HG02571 (cell line): Measurements from ENCODE around the gene NBEA.

Experiments used
- ATAC-seq: cut with Tn5 transposase; IDR thresholded peaks from one replicate; pipeline ENCODE4 v1.9.1; 2021; ENCODE audit warnings: mild to moderate bottlenecking, moderate library complexity; ENCODE audit not compliant: unreplicated experiment

The NBEA gene

DNA sequence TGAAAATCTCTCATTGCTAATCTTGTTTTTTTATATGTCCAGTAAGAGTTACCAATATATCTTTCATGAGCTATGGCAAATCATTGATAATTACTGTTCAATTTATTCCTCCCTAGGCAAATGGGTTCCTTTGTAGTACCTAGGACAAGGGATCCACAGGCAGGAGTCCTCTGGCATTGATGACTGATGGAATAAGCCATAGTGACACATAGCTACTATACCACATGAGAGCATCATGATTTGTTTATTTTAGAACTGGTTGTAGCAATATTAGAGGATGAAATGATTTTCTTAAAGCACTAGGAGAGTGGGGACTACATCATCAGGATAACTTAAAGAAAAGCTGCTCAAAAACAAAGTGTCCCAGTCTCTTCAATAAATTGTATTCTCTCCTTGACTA lies 556.2 kb downstream of the NBEA start:
- ATAC-seq: no peak

DNA sequence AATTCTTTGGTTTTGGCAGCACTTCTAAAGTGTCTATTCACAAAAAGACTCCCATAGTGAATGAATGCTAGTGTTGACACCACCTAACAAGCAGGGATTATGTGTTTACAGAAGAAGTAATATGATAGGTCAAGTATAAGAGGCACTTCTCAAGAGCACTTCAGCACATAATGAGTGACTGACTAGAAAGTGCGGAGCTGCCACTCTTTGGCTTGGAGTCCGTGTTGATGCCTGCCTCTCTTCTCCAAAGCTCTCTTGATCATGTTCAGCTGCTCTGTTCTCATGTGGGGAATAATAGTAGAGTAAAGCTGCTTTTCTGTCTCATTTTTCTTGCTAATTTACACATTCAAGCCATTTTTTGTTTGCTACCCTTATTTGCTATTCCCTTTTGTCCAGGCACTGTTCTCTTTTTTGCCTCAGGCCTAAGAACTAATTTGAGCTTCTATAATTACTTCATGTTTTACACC lies 557.2 kb downstream of the NBEA start:
- ATAC-seq: no peak

DNA sequence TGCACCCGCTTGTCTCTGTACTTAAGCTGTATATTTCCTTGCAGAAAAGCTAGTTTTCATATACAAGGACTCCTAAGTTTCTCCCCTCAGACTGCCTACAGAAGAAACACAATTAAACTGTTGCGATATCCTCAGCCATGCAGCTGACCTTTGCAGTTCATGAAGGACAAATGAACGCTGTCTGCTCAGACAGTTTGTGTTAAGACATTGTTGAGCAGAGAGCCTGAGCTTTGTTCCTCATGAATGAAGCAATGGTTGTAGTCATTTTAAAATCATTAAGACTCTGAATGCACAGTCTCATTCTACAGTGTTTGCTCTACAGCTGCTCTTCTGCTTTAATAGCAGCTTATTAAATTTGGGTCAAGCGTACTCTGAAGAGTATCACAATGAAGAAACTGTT lies 557.6 kb downstream of the NBEA start:
- no peak for ATAC-seq

DNA sequence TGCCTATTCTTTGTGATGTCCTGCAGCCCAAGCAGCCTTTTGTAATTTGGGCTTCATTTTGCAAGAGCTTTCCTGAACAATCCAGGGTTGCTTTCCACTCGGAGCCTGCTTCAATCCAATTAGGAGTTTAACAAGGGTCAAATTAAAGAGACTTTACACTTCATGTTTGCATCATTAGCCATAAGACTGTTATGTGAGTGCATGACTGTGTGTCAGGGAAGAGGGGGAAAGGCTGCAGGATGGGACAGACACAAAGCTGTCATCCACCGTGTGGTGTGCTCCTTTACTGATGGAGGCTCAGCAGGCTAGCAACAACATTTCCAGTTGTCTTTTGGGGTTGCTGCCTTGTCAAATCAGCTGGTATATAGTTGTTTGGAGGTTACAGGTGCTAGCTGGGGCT lies 558.1 kb downstream of the NBEA start:
- ATAC-seq: no peak

DNA sequence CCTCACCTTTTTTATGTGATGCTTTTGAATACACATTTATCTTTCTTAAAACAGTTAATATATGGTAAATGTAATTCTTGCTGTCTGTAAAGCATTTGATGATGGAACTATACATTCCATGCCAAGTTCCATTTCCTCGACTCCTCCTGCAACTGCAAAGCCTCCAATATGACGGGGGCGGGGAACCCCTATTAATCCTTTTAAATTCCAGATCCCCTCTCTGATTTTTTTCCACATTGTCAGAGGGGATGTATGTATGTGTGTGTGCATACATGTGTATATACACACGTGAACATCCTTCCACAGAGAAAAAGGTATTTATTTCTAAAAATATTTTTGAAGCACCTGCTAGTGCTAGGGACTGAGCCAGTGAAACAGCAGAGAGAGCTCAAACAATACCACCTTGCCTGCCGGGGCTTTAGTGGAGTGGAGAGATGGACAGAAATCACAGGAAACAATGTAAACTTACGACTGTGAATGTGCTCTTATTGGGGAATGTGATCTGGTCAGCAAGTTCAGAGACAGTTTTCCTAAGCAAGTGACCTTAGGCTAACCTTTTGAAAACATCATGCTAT lies 559.7 kb downstream of the NBEA start:
- ATAC-seq: no peak

DNA sequence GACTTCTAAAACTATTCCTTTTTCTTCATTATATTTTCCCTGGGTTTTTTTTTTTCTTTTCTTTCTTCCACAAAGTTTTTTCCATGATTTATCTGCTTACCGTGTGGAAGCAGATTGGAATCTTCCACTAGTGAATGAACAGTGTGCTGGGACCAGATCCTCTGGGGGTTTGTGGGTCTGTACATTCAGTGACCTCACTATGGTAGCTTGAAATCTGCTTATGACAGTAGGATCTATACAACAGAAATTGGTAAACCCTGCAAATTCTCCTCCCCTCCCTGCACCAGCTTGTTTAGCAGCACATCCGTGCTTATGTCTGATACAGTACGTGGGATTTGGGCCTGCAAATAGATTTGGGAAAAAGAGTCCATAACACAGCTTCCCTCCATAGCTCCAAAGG lies 560.4 kb downstream of the NBEA start:
- no peak for ATAC-seq

DNA sequence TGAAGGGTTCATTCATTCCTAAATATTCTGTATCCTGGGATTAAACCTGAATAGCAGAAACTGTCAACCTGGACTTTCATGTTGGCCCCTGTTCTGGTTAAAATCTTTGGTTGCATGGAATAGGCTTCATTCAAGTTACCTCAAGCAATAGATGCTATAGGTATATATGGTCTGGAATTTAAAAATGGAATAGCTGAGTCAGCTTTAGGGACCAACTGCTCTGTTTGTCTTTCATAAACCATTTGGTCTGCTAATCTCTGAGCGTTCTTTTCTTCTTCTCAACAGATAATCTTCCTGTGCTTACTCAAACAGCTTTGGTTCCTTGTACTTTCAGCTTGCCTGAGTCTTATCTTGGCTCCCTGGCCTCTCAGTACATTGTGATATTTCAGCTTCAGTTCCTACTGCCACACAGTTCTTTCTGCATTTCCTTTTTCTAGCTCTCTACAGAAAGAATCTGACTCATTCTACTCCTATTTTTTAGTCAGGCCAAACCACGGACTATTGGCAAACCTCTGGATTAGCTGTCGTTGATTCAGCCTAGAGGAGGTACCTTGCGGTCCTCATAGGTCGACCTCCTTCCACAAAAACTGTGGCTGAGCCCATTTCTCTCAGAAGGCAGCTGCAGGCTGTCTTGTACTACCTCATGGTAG lies 570.3 kb downstream of the NBEA start:
- no peak for ATAC-seq

DNA sequence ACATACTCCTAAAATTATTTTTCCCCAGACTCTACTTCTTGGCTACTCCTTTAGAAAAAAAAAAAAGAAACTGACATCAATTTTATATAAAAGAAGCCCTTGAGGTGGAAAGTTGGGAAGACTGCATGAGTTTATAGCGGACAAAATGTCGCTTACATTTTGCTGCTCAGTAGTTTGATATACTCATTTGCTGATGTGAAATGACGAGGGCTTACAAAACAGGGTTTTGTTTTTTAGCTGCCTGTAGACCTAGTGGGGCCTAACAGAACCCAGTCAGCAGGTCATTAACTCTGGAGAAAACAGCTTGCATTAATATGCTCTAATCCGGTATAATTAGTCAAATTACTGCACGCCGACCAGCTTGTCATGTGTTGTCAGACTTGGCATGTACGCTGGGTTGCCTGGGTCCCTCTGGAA lies 572.0 kb downstream of the NBEA start:
- ATAC-seq: no peak

DNA sequence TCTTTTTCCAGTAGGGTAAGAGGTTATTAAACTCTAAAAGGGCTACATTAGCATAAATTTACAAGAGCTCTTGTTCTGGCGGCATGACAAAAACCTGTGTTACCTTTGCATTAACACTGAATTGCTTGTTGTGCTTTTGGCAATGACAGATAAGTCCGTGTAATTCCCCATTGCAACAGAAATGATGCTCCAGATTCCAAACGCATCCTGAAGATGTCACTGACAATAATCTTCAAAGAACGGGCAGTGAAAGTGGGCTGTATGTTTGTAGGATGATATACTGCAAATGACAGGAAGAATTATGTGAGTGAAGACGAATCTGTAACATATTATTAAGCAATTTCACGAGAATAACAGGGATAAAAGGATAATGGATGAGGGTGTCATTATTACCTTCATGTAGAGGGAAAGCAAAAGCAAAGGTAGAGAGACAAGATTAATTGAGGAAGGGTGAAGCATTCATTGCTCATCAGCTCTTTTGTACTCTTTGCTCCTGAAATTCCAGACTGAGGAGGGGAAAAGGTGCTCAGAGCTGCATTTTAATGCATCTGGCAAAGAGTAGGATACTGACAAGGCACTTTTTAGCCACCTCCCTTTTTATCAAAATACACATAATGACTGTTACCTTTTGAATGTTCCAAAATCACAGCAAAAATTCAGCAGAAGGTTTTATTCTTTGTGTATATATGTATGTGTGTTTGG lies 572.9 kb downstream of the NBEA start:
- no peak for ATAC-seq

DNA sequence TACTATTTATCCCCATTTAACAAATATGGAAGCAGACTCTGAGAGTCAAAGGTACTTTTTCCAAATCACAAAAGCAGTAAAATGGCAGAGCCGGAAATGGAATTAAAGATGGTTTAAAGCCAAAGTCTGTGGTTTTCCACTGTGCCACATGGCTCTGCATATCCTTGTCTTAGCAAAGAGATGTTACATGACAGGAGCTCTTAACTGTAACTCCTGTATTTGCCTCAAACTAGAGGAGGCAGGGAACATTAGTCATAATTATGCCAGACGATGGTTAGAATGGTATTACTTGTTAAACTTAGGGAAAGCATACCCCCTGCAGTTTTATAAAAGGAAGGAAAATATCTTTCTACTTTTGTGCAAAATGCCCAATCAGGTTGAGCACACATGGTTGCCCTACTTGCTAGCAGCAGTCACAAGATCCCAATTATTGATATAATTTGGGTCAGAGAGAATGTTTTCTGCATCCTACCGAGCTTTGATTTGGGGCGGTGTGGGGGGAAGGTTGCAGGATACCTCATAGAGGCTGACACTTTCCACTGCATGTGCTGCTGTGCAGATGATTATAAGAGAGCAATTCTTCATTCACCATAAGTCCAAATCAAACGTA lies 576.4 kb downstream of the NBEA start:
- ATAC-seq: no peak

DNA sequence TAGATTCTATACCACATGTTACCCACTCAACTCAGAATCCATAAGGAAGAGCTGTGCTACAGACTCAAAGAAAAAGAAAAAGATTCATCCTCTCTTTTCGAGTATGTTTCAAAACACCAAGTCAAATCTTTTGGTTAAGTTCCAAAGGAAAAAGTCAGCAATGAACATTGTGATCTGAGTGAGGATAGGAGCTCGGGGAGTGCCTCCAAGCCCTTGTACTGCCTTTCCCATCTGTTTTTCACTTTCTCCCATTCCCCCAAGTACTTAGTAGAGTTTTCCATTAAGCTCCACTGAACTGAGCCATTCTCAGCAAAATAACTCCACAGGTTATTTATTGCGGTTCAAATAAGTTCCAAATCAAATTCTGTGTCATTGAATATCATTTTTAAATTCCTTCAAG lies 582.1 kb downstream of the NBEA start:
- ATAC-seq: no peak

DNA sequence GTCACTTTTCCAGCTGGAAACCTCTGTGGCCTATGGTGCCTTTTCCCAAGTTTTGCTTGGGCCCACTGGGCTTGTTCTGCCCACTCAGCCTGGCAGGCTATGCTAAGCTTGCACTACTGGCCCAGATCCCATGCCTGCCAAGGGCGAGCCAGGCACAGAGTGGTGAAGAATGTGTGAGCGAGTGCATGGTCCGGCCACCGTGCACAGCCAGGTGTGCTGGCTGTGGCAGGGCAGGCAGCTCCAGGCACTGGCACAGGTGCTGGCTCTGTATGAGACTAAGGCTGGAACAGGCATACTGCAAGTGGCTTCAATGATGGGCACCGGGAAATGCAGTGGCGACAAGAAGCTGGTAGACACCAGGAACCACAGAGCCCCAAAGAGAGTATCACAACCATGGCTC lies 584.5 kb downstream of the NBEA start:
- no peak for ATAC-seq

DNA sequence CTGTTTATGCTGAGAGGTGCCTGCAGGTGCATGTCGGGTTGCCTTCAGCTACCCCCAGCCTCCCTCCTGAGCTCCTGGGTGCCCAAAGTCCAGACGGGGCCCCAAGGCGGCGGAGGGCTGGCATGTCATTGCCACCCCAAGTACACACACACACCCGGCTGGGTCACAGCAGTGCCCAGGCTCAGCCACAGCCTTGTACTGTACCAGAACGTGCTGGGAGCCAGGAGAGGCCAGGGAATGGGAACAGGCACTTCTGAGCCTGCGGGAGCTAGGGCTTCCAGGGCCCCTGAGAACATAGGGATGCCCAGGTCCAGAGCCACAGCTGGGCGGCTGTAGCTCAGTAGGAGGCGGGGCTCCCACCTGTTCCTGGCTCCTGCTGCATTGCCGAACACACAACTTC lies 585.4 kb downstream of the NBEA start:
- no peak for ATAC-seq

DNA sequence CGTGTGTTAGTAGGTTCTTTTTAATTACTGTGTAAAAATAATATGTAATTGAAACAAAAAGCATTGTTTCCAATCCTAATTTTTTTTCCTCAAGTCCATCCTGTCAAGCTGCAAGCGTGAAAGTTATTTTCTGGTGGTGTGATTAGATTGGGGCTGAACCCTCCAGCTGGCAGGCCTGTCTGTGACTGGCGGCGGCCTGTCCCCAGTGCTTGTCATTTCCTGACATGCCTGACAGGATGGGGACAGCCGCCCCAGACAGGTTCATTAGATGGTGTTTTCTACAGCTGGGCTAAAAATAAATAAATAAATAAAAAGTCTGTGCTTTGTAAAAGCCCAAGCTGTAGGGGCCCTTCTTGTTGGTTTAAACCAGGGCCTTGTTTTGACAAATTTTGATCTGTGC lies 588.1 kb downstream of the NBEA start:
- no peak for ATAC-seq

DNA sequence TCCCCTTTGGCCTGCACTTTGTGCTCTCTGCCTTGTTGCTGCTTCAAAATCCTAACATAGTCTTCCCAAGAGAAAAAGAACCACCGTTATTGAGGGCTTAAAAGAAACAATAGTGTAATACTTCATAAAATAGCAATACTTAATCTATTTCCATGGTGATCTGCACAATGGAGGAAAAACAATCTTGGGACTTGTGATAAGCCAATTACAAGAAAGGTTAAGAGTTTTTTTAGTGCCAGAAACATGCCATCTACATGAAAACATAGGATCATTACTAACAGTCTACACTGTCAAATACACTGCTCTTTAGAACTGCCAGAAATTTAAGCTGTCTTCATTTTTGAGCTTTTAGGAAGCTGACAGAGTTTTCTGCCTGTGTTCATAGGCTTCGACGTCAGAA lies 588.5 kb downstream of the NBEA start:
- no peak for ATAC-seq

DNA sequence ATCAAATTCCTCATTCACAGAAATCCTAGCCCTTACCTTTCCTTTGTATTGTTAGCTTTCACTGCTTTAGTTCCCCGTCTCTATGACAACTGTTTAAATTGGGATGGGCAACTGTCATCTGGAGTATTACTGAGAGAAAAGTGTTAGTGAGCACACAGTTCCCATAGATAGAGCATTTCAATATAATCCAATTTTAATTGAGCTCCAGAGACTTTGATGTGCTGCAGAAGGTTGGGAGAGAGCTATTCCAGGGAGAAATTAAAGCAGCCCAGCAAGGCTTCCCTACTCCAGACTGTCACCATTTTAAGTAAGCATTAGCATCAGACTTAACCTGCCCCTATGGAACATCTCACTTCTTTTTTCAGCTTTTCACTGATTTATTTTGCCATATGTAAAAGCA lies 589.5 kb downstream of the NBEA start:
- ATAC-seq: no peak

DNA sequence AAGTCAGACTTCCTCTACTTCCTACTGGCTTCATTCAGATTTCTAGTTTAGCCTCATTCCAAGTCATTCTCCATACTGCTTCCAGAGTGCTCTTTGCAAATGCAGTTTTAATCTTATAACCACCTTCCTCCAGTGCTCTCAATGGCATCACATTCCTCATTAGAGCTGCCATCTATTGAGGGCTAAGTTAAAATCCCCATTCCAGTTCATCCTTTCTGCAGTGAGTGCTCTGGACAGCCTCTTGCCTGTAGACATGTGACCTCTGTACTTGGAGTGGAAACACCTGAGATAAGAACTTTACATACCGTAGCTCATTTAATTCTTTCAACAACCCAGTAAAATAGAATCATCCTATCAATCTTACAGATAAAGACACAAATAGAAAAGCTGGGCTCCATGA lies 592.3 kb downstream of the NBEA start:
- ATAC-seq: no peak

DNA sequence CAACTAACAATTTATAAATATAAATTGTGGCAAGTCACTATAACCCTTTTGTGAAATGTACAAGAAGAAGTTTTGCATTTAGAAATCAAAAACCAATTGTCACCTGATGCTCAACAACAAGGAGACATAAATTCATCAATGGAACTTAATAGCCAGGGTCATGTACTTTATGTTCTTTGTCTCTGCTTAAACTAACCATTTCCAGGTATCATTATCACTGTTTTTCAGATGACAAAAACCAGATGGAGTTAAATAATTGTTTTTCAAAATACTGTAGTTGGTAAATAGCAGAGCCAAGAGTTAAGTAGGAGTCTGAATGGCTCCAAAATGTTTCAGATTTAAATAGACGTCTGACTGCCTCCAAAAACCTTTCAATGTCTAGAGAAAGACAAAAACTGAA lies 606.7 kb downstream of the NBEA start:
- no peak for ATAC-seq

DNA sequence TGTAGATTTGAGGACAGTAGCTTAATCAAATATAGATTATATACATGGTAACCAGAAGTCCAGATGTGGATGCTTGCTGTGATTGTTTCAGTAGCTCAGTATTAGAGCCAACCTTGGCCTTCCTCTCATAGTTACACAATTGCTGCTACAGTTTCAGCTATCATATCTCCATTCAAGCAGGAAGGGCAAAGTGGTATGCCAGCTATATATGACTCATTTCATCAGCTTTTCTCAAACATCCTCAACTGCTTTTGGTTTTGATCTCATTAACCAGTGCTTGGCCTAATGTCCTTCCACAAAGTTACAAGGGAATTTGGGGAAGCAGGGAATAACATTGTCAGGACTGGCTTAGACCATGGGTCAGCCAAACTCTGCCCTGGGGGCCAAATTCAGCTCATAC lies 607.4 kb downstream of the NBEA start:
- no peak for ATAC-seq

DNA sequence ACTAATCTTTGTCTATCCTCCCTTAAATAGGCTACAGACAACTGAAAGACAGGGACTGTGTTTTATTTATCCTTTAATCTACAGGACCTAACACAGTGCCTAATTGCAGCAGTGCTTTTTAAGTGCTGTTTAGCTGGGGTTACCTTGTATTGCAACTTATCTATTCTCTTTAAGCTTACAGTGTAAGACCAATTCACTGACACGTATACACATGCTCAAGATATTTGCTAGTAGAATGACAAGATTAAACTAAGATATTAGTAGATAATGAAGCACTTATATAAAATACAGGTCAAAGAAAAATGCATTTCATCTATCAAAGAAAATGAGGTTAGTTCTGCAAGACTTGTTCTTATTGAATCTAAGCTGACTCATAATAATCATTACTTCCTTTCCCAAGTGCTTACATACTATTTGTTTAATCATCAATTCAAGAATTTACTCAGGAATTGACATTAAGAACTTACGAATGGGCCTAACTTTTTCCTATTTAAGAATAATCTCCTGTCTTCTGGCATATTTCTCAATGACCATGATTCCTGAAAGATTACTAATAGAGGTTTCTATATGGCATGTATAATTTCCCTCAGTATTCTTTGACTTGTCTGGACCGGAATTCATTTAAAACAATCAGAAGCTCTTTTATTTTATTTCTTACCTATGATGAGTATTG lies 610.2 kb downstream of the NBEA start:
- no peak for ATAC-seq

DNA sequence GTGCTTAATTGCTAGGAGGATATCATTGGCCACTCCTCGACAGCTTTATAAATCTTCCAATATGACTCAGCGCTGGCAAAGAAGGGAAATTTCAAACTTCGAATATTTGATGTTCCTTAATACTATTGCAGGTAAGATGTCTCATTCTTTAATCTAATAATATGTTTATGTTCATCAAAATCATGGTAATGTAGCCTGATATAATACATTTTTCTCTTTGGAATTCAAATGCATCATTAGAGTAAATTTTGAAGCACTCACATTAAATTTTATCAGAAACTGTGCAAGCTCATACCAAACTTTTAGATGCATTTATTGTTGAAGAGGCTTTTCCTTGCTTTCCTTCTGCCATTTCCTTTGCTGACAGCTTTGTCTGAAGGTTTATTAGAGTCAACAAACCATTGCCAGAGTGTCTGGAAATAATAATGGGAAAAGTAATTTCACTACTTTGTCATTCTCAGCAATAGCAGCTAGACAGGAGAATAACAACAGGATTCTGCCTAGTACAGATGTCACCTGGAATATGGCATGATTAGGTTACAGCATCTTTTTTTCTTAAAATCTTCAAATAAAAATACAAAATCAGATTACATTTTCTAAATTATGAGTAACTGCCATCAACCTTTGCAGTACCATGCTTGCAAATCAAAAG lies 613.0 kb downstream of the NBEA start:
- ATAC-seq: no peak
